Measurements from ENCODE around the gene TENT5C. TPM values are rescaled to one million over a fixed set of nuclear protein-coding genes. Genes with fewer than 3 reads are reported as not detected.

TENT5C gene
- total RNA-seq, 1 donor from 2014 or later, result 4.7 TPM

Other genes with a start within 250 kb of the TENT5C start
- 127 TPM for gene MAN1A2, start 238.6 kb upstream of the TENT5C start, total RNA-seq